Suprapubic skin (tissue), 3 donors: Measurements from ENCODE around the gene DSG4.

Experiments used
- EP300 ChIP-seq: sonication (generic); formaldehyde crosslinking; IDR thresholded peaks from one replicate; pipeline ENCODE4 v1.6.1; 2017; ENCODE audit warnings: antibody characterized with exemption
- POLR2A ChIP-seq, 2 donors: fragments of 450-650 bp; IDR thresholded peaks; one replicate each; pipeline ENCODE4 v1.6.1; 2017; ENCODE audit warnings: antibody characterized with exemption in 2 of 2, mild to moderate bottlenecking in 2 of 2, moderate library complexity in 2 of 2
- TF ChIP-seq, protein P1 (sequence below), 2 donors: fragments of 200-600 bp in 1 of 2; fragments of 450-650 bp in 1 of 2; sonication (generic) in 1 of 2; IDR thresholded peaks; one replicate each; pipeline ENCODE4 v1.5.1; 2016 to 2019; ENCODE audit warnings: antibody characterized with exemption in 2 of 2, mild to moderate bottlenecking in 1 of 2, moderate library complexity in 1 of 2

DNA sequence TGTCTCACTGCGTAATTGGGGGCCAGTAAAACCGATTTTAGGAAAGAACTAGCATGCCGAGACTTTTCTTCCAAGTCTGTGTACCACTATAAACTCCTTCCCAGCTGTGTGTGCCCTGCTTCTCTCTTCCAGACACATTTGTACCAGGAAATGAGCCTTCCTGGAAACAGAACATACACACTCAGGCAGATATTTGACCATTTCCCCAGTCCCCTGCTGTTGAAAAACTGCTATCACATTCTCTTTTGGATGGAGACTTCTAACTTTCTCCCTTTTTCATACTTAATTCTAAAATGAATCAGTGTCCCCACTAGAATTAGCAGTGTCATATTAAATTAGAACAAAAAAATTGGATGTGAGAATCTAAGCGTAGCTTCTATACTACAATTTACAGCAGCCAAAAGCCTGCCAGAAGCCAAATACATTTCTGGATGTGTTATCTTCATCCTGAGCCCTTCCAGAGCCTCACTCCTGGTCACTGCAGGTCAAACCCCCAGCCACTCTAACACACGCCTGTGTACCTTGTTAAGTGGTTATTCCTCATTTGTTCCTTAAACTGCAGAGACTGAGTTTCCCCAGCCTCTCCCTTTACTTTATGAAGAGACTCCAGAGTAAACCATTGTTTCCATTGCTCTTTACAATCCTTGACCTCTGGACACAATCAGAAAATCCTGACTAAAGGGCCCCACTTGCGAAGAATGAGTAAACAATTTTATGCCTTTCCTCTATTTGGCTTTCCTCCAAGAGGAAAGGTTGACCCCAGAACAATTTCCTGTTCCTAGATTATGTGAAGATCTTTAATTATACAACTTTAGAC is 20.4 kb downstream of the DSG4 start:
- TF ChIP-seq, protein P1, sequence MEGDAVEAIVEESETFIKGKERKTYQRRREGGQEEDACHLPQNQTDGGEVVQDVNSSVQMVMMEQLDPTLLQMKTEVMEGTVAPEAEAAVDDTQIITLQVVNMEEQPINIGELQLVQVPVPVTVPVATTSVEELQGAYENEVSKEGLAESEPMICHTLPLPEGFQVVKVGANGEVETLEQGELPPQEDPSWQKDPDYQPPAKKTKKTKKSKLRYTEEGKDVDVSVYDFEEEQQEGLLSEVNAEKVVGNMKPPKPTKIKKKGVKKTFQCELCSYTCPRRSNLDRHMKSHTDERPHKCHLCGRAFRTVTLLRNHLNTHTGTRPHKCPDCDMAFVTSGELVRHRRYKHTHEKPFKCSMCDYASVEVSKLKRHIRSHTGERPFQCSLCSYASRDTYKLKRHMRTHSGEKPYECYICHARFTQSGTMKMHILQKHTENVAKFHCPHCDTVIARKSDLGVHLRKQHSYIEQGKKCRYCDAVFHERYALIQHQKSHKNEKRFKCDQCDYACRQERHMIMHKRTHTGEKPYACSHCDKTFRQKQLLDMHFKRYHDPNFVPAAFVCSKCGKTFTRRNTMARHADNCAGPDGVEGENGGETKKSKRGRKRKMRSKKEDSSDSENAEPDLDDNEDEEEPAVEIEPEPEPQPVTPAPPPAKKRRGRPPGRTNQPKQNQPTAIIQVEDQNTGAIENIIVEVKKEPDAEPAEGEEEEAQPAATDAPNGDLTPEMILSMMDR (IDR thresholded peaks at IDR 0.05) = no peak
- TF ChIP-seq EP300 (no peak), POLR2A (IDR thresholded peaks at IDR 0.05) (no peak)
